Uterus (tissue), 2 donors: Measurements from ENCODE around the gene TRPC4AP.

Experiments used
- CTCF ChIP-seq, 4 experiments: fragments of 200-600 bp in 2 of 4; fragments of 450-650 bp in 2 of 4; sonication (generic) in 2 of 4; IDR thresholded peaks; one replicate each; pipeline ENCODE4 v1.5.1; 2016 to 2019; ENCODE audit warnings: antibody characterized with exemption in 4 of 4, mild to moderate bottlenecking in 2 of 4, moderate library complexity in 1 of 4
- POLR2A ChIP-seq, 2 donors: fragments of 450-650 bp; IDR thresholded peaks; one replicate each; pipeline ENCODE4 v1.6.1; 2016; ENCODE audit warnings: antibody characterized with exemption in 2 of 2, mild to moderate bottlenecking in 1 of 2, moderate library complexity in 1 of 2

- TF ChIP-seq CTCF (IDR thresholded peaks at IDR 0.05) (no peak), POLR2A (IDR thresholded peaks at IDR 0.05) (no peak)
Observed at GRCh38 chr20:35012227-35013069, 80.2 kb downstream of the TRPC4AP start.
